Neural cell (in vitro differentiated cells): ENCODE results near the gene CYB5A.

ENCODE experiments used
- EP300 ChIP-seq: fragments of 450-650 bp; conservative IDR thresholded peaks from 2 replicates; pipeline ENCODE4 v1.6.1; 2014; ENCODE audit warnings: antibody characterized with exemption, mild to moderate bottlenecking, moderate library complexity; ENCODE audit not compliant: poor library complexity, severe bottlenecking
- MXI1 ChIP-seq: fragments of 450-650 bp; conservative IDR thresholded peaks from 2 replicates; pipeline ENCODE4 v1.6.1; 2014; ENCODE audit warnings: antibody characterized with exemption, mild to moderate bottlenecking; ENCODE audit not compliant: poor library complexity, severe bottlenecking
- POLR2AphosphoS5 ChIP-seq: IDR thresholded peaks from 2 replicates; pipeline ENCODE4 v1.6.1; 2012
- RAD21 ChIP-seq: fragments of 450-650 bp; conservative IDR thresholded peaks from 2 replicates; pipeline ENCODE4 v1.6.1; 2014; ENCODE audit warnings: antibody characterized with exemption, mild to moderate bottlenecking, moderate library complexity
- SMC3 ChIP-seq: fragments of 450-650 bp; conservative IDR thresholded peaks from 2 replicates; pipeline ENCODE4 v1.6.1; 2014; ENCODE audit warnings: antibody characterized with exemption, mild to moderate bottlenecking, moderate library complexity; ENCODE audit not compliant: poor library complexity
- TF ChIP-seq, protein P1 (sequence below): fragments of 450-650 bp; IDR thresholded peaks from 2 replicates; pipeline ENCODE4 v1.5.1; 2014; ENCODE audit warnings: antibody characterized with exemption, mild to moderate bottlenecking, moderate library complexity; ENCODE audit not compliant: poor library complexity, severe bottlenecking
- TF ChIP-seq, protein P2 (sequence below): IDR thresholded peaks from 2 replicates; pipeline ENCODE4 v1.6.1; 2012; ENCODE audit warnings: borderline replicate concordance

DNA sequence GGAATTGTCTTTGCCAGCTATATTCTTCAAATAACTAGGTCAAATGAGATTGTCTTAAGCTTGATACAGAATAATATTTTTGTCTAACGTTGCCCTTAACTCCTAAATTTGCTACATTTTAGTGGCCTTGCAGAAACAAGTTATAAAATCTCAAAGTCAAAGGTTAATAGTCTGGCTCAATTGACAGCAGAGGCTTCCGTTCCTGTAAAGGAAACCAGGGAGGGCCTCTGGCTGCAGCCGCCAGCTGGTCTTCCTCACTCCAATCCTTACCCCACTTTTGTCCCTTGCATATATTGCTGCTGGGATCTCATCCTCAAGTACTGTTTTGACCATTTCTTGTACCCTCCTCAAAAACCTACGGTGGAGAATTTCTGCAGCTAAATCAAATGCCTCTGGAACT lies 17.1 kb downstream of the CYB5A start:
- no peak for TF ChIP-seq POLR2AphosphoS5
- TF ChIP-seq EP300: no peak
- TF ChIP-seq, protein P1, sequence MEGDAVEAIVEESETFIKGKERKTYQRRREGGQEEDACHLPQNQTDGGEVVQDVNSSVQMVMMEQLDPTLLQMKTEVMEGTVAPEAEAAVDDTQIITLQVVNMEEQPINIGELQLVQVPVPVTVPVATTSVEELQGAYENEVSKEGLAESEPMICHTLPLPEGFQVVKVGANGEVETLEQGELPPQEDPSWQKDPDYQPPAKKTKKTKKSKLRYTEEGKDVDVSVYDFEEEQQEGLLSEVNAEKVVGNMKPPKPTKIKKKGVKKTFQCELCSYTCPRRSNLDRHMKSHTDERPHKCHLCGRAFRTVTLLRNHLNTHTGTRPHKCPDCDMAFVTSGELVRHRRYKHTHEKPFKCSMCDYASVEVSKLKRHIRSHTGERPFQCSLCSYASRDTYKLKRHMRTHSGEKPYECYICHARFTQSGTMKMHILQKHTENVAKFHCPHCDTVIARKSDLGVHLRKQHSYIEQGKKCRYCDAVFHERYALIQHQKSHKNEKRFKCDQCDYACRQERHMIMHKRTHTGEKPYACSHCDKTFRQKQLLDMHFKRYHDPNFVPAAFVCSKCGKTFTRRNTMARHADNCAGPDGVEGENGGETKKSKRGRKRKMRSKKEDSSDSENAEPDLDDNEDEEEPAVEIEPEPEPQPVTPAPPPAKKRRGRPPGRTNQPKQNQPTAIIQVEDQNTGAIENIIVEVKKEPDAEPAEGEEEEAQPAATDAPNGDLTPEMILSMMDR: no peak
- no peak for TF ChIP-seq MXI1
- no peak for TF ChIP-seq RAD21
- TF ChIP-seq, protein P2, sequence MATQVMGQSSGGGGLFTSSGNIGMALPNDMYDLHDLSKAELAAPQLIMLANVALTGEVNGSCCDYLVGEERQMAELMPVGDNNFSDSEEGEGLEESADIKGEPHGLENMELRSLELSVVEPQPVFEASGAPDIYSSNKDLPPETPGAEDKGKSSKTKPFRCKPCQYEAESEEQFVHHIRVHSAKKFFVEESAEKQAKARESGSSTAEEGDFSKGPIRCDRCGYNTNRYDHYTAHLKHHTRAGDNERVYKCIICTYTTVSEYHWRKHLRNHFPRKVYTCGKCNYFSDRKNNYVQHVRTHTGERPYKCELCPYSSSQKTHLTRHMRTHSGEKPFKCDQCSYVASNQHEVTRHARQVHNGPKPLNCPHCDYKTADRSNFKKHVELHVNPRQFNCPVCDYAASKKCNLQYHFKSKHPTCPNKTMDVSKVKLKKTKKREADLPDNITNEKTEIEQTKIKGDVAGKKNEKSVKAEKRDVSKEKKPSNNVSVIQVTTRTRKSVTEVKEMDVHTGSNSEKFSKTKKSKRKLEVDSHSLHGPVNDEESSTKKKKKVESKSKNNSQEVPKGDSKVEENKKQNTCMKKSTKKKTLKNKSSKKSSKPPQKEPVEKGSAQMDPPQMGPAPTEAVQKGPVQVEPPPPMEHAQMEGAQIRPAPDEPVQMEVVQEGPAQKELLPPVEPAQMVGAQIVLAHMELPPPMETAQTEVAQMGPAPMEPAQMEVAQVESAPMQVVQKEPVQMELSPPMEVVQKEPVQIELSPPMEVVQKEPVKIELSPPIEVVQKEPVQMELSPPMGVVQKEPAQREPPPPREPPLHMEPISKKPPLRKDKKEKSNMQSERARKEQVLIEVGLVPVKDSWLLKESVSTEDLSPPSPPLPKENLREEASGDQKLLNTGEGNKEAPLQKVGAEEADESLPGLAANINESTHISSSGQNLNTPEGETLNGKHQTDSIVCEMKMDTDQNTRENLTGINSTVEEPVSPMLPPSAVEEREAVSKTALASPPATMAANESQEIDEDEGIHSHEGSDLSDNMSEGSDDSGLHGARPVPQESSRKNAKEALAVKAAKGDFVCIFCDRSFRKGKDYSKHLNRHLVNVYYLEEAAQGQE: no peak
- no peak for TF ChIP-seq SMC3
